ENCODE data around the gene S100A12.
"Not testable (repeated sequence)": the region's sequence is repeated elsewhere in the genome, so short reads cannot be mapped to it uniquely, and the experiment has no call there.

S100A12 gene

GRCh38 chr1:153349363-153350320 lies 25.8 kb downstream of the S100A12 start:
- DNase-seq, result no peak

- no peak for DNase-seq
Measured at GRCh38 chr1:153348511-153349362, 26.7 kb downstream of the S100A12 start, which contains the start of gene PGLYRP4. TSS of gene PGLYRP4 (minus strand) at chr1:153348841. CDS start at chr1:153347932, 909 bp downstream.

- DNase-seq, result no peak
Measured at GRCh38 chr1:153347856-153348255, 27.6 kb downstream of the S100A12 start.

- not testable (repeated sequence) for DNase-seq
Measured at GRCh38 chr1:153347049-153347448, 28.4 kb downstream of the S100A12 start.

GRCh38 chr1:153346077-153346723 lies 29.2 kb downstream of the S100A12 start:
- DNase-seq, result no peak

- DNase-seq, result no peak
Measured at GRCh38 chr1:153345187-153346076, 30.0 kb downstream of the S100A12 start.

GRCh38 chr1:153344718-153345025 lies 30.7 kb downstream of the S100A12 start:
- no peak for DNase-seq

GRCh38 chr1:153343811-153344717 lies 31.4 kb downstream of the S100A12 start:
- DNase-seq, result no peak

- DNase-seq, result no peak
Measured at GRCh38 chr1:153343040-153343681, 32.3 kb downstream of the S100A12 start.

GRCh38 chr1:153342178-153342577 lies 33.2 kb downstream of the S100A12 start:
- no peak for DNase-seq

GRCh38 chr1:153341431-153341934 lies 33.9 kb downstream of the S100A12 start:
- DNase-seq, result no peak

- no peak for DNase-seq
Measured at GRCh38 chr1:153340356-153340755, 35.1 kb downstream of the S100A12 start.

GRCh38 chr1:153339802-153340201 lies 35.6 kb downstream of the S100A12 start:
- DNase-seq, result no peak

- no peak for DNase-seq
Measured at GRCh38 chr1:153337980-153338853, 37.2 kb downstream of the S100A12 start.

GRCh38 chr1:153336650-153337049 lies 38.8 kb downstream of the S100A12 start:
- DNase-seq, result no peak

- no peak for DNase-seq
Measured at GRCh38 chr1:153333902-153334301, 41.5 kb downstream of the S100A12 start.

- DNase-seq, result no peak
Measured at GRCh38 chr1:153324912-153325311, 50.5 kb downstream of the S100A12 start.

Data from activated naive CD4-positive, alpha-beta T cell (primary cell).